ENCODE data around the gene PTPMT1. TPM values are rescaled to one million over a fixed set of nuclear protein-coding genes. Genes with fewer than 3 reads are reported as not detected.
"Not testable (repeated sequence)": the region's sequence is repeated elsewhere in the genome, so short reads cannot be mapped to it uniquely, and the experiment has no call there.

Gene PTPMT1
- total RNA-seq, 3 donors from 2014 or later = 130 to 139 (median 137) TPM

DNA sequence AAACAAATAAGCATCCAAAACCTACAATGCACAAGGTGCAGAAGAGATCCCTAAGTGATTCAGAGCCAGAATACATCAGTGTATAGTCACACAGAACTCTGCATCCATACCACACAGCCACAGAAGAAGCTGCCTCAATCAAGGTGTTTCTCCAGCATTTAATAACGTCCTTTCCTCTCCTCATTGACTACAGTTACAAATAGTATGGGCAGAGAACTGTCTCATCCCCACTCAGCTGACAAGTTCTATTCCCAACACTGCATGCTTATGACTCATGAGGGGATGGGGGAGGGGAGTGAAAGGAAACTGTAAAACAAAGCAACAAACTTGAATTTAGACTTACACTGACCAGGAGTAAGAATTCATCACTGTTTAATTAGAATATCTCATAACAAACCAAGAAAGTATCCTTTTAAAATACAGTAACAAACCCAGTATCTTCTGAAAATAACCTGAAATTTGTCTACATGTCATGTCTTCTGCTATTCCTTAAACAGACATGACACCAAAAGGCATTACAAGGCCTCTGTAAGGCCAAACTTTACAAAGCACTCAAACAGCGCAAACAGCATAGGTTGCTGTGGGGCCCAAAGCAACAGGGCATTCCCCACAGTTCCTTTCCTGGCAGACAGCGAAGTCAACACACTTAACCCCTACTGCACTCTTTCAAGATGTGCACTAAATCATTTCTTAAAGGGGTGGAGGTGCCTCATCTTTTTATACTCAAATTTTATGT is 41.7 kb upstream of the PTPMT1 start:
- H3K4me1 ChIP-seq = peaks cover 12 to 20% of the 10 kb centered on the region in 2 donors
- peak overlapping the region; percentile 86 to 88 for H3K27ac ChIP-seq

DNA sequence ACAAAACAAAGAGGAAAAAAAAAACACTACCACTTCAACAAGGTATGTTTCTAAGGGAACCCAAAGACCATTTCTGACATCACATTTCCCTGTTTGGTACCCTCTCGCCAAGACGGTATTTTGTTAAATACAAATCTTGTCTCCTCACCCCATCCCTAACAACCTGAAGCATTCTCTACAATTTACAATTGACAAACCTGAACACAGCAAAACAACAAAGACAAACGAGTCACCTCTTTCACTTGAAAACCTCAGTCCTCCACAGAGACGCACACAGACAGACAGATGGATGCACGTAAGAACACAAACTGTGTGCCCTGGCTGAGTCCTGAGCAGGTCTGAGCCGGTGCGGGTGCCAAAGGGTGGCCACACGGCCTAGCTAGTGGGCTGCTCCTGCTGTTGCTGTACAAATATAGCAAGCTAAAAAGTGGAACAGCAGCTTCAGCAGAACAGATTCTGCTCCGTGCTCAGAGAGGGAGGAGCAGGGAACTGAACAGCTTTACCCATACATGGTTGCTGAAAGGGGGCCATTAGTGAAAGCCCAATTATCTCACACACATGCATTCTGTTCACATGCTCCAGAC is 41.0 kb upstream of the PTPMT1 start:
- no peak for DNase-seq (ENCODE audit: low spot score in 2 of 2)
- peak overlapping the region in 2 of 3 donors; percentile 5 to 47 for H3K4me3 ChIP-seq
- intact Hi-C loops (cut with DNase I; ENCODE audit: low total_unique reads) = no loop called here
- TF ChIP-seq POLR2AphosphoS5 (IDR thresholded peaks at IDR 0.05) = no peak
- TF ChIP-seq, protein P1, sequence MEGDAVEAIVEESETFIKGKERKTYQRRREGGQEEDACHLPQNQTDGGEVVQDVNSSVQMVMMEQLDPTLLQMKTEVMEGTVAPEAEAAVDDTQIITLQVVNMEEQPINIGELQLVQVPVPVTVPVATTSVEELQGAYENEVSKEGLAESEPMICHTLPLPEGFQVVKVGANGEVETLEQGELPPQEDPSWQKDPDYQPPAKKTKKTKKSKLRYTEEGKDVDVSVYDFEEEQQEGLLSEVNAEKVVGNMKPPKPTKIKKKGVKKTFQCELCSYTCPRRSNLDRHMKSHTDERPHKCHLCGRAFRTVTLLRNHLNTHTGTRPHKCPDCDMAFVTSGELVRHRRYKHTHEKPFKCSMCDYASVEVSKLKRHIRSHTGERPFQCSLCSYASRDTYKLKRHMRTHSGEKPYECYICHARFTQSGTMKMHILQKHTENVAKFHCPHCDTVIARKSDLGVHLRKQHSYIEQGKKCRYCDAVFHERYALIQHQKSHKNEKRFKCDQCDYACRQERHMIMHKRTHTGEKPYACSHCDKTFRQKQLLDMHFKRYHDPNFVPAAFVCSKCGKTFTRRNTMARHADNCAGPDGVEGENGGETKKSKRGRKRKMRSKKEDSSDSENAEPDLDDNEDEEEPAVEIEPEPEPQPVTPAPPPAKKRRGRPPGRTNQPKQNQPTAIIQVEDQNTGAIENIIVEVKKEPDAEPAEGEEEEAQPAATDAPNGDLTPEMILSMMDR (IDR thresholded peaks at IDR 0.05) = no peak
- no peak for TF ChIP-seq POLR2A (IDR thresholded peaks at IDR 0.05)
- H3K9me3 ChIP-seq = no peaks in the 10 kb centered on the region
- H3K36me3 ChIP-seq = no peaks in the 10 kb centered on the region
- peak overlapping the region; percentile 86 to 88 for H3K27ac ChIP-seq
- no peaks in the 10 kb centered on the region for H3K27me3 ChIP-seq
- H3K4me1 ChIP-seq = peaks cover 12 to 20% of the 10 kb centered on the region in 2 donors

More for the DNA sequence above, 41.7 kb upstream of the PTPMT1 start:
- no peaks in the 10 kb centered on the region for H3K36me3 ChIP-seq
- H3K4me3 ChIP-seq = peak overlapping the region in 1 of 3 donors; percentile 30
- intact Hi-C loops (cut with DNase I; ENCODE audit: low total_unique reads) = no loop called here
- DNase-seq (ENCODE audit: low spot score in 2 of 2) = no peak
- TF ChIP-seq, protein P1 (IDR thresholded peaks at IDR 0.05) = no peak
- TF ChIP-seq POLR2AphosphoS5 (IDR thresholded peaks at IDR 0.05) = peak in 1 of 3 donors; percentile 39
- TF ChIP-seq POLR2A (IDR thresholded peaks at IDR 0.05) = no peak
- H3K9me3 ChIP-seq = no peaks in the 10 kb centered on the region
- H3K27me3 ChIP-seq = no peaks in the 10 kb centered on the region

DNA sequence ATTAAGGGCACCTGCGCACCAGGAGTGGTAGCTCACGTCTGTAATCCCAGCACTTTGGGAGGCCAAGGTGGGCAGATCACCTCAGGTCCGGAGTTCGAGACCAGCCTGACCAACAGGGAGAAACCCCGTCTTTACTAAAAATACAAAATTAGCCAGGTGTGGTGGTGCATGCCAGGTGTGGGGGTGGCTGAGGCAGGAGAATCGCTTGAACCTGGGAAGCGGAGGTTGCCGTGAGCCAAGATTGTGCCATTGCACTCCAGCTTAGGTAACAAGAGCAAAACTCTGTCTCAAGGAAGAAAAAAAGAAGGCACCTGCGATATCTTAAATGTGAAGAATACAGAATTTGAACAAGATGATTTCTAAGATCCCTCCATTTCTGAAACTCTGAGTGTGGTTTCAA is 39.4 kb upstream of the PTPMT1 start:
- DNase-seq (ENCODE audit: low spot score in 2 of 2); H3K9me3 ChIP-seq; H3K27me3 ChIP-seq; H3K4me3 ChIP-seq; H3K36me3 ChIP-seq; intact Hi-C loops (cut with DNase I; ENCODE audit: low total_unique reads): not testable (repeated sequence)
- Histone ChIP-seq H3K4me1 (peaks cover 12 to 20% of the 10 kb centered on the region in 2 donors), H3K27ac (peak overlapping the region; percentile 28 to 86)

DNA sequence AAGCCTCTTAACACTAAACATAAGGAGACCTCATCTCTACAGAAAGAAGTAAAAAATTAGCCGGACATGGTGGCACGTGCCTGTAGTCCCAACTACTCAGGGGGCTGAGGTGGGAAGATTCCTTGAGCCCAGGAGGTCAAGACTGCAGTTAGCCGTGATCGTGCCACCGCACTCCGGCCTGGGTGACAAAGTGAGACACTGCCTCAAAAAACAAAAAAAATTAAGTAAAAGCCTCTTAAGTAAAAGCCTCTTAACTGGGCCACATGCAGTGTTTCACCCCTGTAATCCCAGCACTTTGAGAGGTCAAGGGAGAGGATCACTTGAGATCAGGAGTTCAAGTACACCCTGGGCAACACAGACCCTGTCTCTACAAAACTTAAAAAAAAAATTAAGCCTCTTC is 38.2 kb upstream of the PTPMT1 start:
- TF ChIP-seq POLR2A (IDR thresholded peaks at IDR 0.05) (no peak), POLR2AphosphoS5 (IDR thresholded peaks at IDR 0.05) (no peak)
- TF ChIP-seq, protein P1 (IDR thresholded peaks at IDR 0.05) = no peak
- no peaks in the 10 kb centered on the region for H3K36me3 ChIP-seq
- H3K27ac ChIP-seq = no peak overlapping the region
- intact Hi-C loops (cut with DNase I; ENCODE audit: low total_unique reads) = no loop called here
- H3K4me1 ChIP-seq = peaks cover 12 to 20% of the 10 kb centered on the region in 2 donors
- DNase-seq (ENCODE audit: low spot score in 2 of 2) = no peak
- H3K9me3 ChIP-seq = no peaks in the 10 kb centered on the region
- H3K4me3 ChIP-seq = no peak overlapping the region
- no peaks in the 10 kb centered on the region for H3K27me3 ChIP-seq

DNA sequence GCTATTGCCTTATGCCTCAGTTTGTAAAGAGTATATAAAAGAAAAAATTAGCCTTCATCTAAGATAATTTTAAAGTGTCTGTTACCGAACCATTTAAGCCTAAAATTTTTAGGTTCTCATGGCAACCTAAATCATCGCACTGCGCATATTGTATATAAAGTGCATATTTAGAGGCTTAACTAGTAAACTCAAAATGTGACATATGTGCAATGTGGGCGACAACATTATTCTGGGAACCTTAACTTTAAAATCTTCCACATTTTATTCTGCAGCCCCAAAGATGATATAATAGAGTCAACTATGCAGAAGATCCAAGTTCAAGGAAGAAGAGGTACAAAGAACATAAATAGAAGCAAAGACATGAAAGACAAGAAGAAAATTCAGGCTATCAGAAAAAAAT is 35.4 kb upstream of the PTPMT1 start:
- H3K4me1 ChIP-seq = peaks cover 0 to 10% of the 10 kb centered on the region in 2 donors
- H3K4me3 ChIP-seq = no peak overlapping the region
- H3K27ac ChIP-seq = no peak overlapping the region
- TF ChIP-seq, protein P1 (IDR thresholded peaks at IDR 0.05) = no peak
- TF ChIP-seq POLR2AphosphoS5 (IDR thresholded peaks at IDR 0.05) (no peak), POLR2A (IDR thresholded peaks at IDR 0.05) (no peak)
- H3K27me3 ChIP-seq = no peaks in the 10 kb centered on the region
- DNase-seq (ENCODE audit: low spot score in 2 of 2) = no peak
- H3K36me3 ChIP-seq = no peaks in the 10 kb centered on the region
- intact Hi-C loops (cut with DNase I; ENCODE audit: low total_unique reads) = no loop called here
- H3K9me3 ChIP-seq = no peaks in the 10 kb centered on the region

DNA sequence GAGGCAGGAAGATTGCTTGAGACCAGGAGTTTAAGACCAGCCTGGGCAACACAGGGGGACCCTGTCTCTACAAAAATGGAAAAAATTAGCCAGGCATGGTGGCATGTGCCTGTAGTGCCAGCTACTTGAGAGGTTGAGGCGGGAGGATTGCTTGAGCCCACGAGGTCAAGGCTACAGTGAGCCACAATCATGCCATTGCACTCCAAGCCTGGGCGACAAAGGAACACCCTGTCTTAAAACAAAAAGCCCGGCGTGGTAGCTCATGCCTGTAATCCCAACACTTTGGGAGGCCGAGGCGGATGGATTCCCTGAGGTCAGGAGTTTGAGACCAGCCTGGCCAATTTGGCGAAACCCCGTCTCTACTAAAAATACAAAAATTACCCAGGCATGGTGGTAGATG is 34.7 kb upstream of the PTPMT1 start:
- H3K27me3 ChIP-seq; H3K36me3 ChIP-seq; H3K9me3 ChIP-seq; H3K4me1 ChIP-seq; DNase-seq (ENCODE audit: low spot score in 2 of 2); intact Hi-C loops (cut with DNase I; ENCODE audit: low total_unique reads); H3K27ac ChIP-seq; H3K4me3 ChIP-seq: not testable (repeated sequence)
